Measurements from ENCODE around the gene SORCS1.

DNA sequence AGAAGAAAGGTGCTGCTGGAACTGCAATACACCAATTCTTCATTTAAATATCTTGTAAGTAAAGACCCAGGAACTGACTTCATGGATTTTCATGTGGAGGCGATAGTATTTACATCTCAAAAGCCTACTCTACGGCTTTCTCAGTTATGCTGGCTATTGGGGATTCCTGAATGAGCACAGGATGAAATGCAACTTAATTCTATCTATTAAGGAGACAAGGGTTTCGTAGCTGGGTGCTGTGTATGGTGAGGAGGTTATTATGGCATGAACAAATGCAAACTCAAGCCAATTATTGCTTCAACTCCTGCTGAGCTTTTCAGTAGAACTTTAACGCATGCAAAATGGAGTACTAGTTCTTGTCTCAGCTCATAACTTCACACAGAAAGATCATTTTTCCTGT, 251.2 kb downstream of the SORCS1 start:
- TF ChIP-seq, protein P1, sequence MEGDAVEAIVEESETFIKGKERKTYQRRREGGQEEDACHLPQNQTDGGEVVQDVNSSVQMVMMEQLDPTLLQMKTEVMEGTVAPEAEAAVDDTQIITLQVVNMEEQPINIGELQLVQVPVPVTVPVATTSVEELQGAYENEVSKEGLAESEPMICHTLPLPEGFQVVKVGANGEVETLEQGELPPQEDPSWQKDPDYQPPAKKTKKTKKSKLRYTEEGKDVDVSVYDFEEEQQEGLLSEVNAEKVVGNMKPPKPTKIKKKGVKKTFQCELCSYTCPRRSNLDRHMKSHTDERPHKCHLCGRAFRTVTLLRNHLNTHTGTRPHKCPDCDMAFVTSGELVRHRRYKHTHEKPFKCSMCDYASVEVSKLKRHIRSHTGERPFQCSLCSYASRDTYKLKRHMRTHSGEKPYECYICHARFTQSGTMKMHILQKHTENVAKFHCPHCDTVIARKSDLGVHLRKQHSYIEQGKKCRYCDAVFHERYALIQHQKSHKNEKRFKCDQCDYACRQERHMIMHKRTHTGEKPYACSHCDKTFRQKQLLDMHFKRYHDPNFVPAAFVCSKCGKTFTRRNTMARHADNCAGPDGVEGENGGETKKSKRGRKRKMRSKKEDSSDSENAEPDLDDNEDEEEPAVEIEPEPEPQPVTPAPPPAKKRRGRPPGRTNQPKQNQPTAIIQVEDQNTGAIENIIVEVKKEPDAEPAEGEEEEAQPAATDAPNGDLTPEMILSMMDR (IDR thresholded peaks at IDR 0.05) = no peak
- TF ChIP-seq EZH2 (IDR thresholded peaks at IDR 0.05) = no peak
- no peak for TF ChIP-seq EZH2phosphoT487 (IDR thresholded peaks at IDR 0.05)

Data from neural progenitor cell (in vitro differentiated cells).